Measurements from ENCODE around the gene CACNA1F.

GRCh38 chrX:49172280-49172780, 60.8 kb downstream of the CACNA1F start:
- TF ChIP-seq ZNF318 (IDR thresholded peaks at IDR 0.05; ENCODE audit: borderline replicate concordance in 1 of 2, low read depth in 1 of 2) (no peak), MAX (CRISPR knock-in tag; IDR thresholded peaks at IDR 0.05) (no peak), ZBTB34 (CRISPR knock-in tag; IDR thresholded peaks at IDR 0.05) (no peak), CC2D1A (IDR thresholded peaks at IDR 0.05) (no peak), NFYB (IDR thresholded peaks at IDR 0.05; ENCODE audit: extremely low read depth, insufficient read length) (no peak), CTCF (IDR thresholded peaks at IDR 0.05 in 2 of 3, conservative IDR thresholded peaks at IDR 0.05 in 1 of 3; ENCODE audit: insufficient read depth in 2 of 3, low read depth in 1 of 3, low read length in 3 of 3) (no peak), ZNF140 (CRISPR knock-in tag; IDR thresholded peaks at IDR 0.05) (no peak), CEBPB (tag; IDR thresholded peaks at IDR 0.05) (no peak), CREB1 (IDR thresholded peaks at IDR 0.05) (no peak), CREB1 (CRISPR knock-in tag; IDR thresholded peaks at IDR 0.05) (no peak), ATF6 (CRISPR knock-in tag; IDR thresholded peaks at IDR 0.05) (no peak), POLR2A (conservative IDR thresholded peaks at IDR 0.05) (no peak), ZC3H4 (CRISPR knock-in tag; IDR thresholded peaks at IDR 0.05; ENCODE audit: borderline replicate concordance) (no peak)
